GM12875 (cell line): Measurements from ENCODE around the gene RAD9A.

Experiments used
- H3K4me3 ChIP-seq: one replicate; pipeline ENCODE4 v1.5.1; 2011; ENCODE audit warnings: low read depth, low read length, control low read depth
- TF ChIP-seq, protein P1 (sequence below): IDR thresholded peaks from 2 replicates; pipeline ENCODE4 v1.5.1; 2011; ENCODE audit warnings: low read depth, mild to moderate bottlenecking, control low read depth, inconsistent platforms, low read length, moderate library complexity, borderline replicate concordance; ENCODE audit not compliant: insufficient read depth

The RAD9A gene

DNA sequence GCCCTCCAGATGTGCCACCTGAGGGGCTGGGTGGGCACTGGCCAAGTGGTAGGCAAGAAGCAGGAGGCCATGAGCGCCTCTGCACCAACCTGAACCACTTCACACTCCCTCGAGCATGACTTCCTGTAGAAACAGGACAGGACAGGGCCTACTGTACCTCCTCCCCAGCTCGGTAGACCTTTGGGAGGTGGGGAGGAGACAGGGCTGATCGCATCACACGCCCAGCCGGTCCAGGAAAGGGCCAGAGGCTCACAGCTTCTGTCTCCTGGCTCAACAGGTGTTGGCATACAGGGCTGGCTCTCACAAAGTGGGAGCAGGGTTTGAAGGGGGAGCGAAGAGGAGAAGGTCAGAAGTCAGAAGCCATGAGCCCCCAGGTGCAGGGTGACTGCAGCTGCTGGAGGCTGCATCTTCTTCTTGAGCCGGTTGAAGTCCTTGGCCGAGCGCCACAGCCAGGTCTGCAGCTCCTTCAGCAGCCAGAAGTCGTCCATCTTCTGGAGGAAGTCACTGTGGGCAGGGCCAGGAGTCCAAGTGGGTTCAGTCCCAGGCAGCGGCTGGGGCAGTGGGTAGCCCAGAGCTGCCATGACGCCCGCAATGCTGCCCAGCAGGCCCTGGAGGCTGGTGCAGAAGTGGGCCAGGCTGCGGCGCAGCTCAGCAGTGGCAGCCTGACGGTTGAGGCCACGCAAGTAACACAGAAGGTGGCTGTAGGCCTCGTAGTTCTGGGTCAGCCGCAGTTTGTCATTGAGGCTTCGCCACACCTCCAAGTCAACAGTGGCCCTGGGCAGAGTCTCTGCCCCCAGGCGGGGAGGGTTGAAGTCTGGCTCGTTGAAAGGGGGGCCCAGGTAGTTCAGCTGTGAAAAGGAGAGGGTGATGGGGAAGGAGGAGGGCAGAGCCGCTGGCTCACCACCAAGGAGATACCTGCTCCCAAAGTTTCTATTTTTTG lies 26.7 kb upstream of the RAD9A start:
- TF ChIP-seq, protein P1, sequence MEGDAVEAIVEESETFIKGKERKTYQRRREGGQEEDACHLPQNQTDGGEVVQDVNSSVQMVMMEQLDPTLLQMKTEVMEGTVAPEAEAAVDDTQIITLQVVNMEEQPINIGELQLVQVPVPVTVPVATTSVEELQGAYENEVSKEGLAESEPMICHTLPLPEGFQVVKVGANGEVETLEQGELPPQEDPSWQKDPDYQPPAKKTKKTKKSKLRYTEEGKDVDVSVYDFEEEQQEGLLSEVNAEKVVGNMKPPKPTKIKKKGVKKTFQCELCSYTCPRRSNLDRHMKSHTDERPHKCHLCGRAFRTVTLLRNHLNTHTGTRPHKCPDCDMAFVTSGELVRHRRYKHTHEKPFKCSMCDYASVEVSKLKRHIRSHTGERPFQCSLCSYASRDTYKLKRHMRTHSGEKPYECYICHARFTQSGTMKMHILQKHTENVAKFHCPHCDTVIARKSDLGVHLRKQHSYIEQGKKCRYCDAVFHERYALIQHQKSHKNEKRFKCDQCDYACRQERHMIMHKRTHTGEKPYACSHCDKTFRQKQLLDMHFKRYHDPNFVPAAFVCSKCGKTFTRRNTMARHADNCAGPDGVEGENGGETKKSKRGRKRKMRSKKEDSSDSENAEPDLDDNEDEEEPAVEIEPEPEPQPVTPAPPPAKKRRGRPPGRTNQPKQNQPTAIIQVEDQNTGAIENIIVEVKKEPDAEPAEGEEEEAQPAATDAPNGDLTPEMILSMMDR: no peak

DNA sequence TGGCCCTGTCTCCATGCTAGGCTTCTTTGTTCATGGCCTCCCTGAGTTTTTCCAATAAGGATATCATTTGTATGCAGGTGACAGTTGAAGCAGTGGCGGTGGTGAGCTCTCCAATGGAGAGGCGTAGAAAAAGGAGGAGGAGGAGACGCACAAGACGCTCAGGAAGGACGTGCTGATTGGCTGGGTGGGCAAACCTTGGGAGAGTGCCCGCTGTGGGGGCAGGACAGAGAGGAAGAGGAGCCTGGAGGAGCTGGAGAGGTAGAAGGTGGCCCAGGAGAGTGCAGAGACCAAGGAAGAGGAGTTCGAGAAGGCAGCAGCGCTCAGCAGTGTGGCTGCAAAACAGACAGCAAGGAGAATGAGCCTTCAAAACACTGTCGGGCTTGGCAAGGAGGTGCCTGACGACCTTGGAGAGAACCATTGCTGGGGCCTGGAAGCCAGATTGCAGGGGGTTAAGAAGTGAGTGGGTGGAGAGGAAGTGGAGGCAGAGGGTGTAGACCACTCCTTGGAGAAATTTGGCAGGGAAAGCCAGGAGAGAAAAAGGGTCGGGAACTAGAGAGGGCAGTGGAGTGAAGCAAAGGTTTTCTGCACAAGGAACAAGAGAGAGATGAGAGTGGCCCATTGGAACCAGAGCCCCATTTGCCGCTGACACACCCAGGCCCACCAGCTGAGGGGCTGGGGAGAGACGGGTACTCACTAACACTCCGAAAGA lies 25.9 kb upstream of the RAD9A start:
- TF ChIP-seq, protein P1: no peak
- H3K4me3 ChIP-seq: no peak overlapping the region

More for the DNA sequence above, 26.7 kb upstream of the RAD9A start:
- H3K4me3 ChIP-seq: no peak overlapping the region

DNA sequence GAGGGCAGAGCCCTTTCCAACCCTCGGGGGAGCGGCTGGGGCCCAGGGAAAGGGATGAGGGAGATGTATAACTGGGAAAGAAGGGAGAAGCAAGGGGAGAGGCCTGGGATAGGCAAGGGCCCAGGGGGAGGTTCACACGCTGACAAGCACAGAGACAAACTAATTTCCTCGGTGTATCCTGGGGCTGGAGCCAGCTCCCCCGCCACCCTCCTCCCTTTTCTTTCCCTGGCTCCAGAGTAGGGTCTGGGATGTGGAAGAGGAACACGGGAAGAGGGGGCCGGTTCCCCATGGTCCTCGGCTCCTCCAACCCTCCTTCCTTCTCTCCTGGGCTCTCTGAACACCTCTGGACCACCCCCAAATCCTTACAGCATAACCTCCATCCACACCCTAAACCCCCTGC lies 25.2 kb upstream of the RAD9A start:
- H3K4me3 ChIP-seq: no peak overlapping the region
- TF ChIP-seq, protein P1: no peak

DNA sequence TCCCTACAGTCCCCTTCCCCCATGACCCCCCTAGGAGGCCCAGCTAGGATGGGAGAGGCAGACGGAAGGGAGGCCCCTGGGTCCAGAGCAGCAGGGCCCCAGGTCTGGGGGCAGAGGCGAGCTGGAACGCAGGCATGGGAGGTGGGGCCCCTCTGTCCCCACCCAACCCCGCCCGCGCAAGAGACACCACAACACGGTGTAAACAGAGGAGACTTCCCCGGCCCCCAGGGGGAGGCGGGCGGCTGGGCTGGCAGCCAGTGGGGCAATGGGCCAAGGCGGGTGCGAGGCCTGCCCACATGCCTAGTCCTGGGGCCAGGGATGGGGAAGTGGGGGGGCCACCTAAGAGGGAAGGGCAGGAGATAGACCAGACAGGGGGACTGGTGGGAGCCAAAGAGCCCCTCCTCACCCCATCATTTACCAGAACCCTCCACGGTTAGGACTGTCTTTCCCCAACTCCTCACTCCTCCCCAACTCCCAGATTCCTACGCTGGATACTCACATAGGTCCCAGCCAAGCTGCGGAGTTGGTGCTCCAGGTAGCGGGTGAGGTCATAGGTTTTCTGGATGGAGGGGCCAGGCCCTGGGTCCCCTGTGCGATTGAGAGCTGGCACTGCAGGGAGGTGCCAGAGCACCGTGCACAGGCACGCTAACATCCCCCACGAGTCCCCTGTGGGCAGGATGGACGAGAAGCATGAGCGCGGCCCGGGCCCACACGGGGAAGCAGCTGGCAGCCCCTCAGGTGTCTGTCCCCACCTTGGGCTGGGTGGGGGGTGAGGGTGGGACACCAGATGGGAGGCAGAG lies 24.6 kb upstream of the RAD9A start:
- no peak overlapping the region for H3K4me3 ChIP-seq

DNA sequence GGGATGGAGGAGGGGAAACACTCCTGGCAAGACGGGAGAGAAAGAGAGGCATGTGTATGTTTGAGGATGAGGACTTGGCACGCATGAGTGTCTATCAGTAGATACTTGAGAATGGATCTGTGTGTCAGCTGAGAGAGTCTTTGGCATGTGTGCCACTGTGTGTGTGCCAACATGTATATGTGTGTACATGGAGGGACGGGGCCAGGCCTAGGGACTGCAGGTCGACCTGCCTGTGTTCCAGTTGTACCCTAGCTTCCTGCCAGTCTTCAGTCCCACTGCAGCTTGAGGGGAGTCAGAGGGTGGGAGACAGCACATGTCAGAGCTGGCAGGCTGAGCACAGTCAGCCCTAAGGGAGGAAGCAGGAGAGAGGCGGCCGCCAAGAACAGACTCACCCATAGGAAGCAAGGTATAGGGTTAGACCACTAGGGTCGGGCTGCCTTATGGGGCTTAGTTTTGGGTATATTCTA lies 24.0 kb upstream of the RAD9A start:
- no peak overlapping the region for H3K4me3 ChIP-seq
- TF ChIP-seq, protein P1: no peak

More for the DNA sequence above, 24.6 kb upstream of the RAD9A start:
- TF ChIP-seq, protein P1: no peak

DNA sequence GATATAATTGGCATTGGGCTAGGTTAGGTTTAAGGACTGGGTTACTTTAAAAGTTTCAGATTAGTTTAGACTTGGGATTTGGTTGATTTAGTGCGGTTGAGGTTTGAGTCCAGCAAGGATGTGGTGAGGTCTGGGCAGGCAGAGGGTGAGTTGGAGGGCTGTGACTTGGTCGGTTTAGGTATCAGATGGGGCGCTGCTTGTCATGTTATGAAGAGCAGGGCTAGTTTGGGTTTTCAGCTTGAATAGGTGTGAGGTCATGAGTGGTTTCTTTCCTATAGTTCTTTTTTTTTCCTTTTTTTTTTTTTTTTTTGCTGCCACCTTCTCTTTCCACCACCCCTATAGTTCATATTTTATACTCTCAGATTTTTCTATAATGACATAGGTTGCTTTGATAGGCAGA lies 23.2 kb upstream of the RAD9A start:
- TF ChIP-seq, protein P1: no peak
- H3K4me3 ChIP-seq: no peak overlapping the region
